Stomach (tissue), 4 donors: Measurements from ENCODE around the gene FAM20B.

ENCODE experiments used
- EP300 ChIP-seq: sonication (generic); formaldehyde crosslinking; IDR thresholded peaks from one replicate; pipeline ENCODE4 v1.6.1; 2017; ENCODE audit warnings: antibody characterized with exemption
- POLR2A ChIP-seq, 4 donors: fragments of 450-650 bp; IDR thresholded peaks; one replicate each; pipeline ENCODE4 v1.6.1; 2016; ENCODE audit warnings: antibody characterized with exemption in 4 of 4, control low read depth in 2 of 4, mild to moderate bottlenecking in 1 of 4, moderate library complexity in 1 of 4
- POLR2AphosphoS5 ChIP-seq, 3 donors: sonication (generic); formaldehyde crosslinking; IDR thresholded peaks; one replicate each; pipeline ENCODE4 v1.6.1; 2016; ENCODE audit warnings: antibody characterized with exemption in 3 of 3
- TF ChIP-seq, protein P1 (sequence below), 7 experiments: fragments of 450-650 bp in 4 of 7; fragments of 200-600 bp in 3 of 7; sonication (generic) in 3 of 7; IDR thresholded peaks; one replicate each; pipeline ENCODE4 v1.5.1; 2016 to 2019; ENCODE audit warnings: antibody characterized with exemption in 7 of 7, control low read depth in 2 of 7, mild to moderate bottlenecking in 1 of 7

- no peak for TF ChIP-seq POLR2A (IDR thresholded peaks at IDR 0.05)
- TF ChIP-seq, protein P1, sequence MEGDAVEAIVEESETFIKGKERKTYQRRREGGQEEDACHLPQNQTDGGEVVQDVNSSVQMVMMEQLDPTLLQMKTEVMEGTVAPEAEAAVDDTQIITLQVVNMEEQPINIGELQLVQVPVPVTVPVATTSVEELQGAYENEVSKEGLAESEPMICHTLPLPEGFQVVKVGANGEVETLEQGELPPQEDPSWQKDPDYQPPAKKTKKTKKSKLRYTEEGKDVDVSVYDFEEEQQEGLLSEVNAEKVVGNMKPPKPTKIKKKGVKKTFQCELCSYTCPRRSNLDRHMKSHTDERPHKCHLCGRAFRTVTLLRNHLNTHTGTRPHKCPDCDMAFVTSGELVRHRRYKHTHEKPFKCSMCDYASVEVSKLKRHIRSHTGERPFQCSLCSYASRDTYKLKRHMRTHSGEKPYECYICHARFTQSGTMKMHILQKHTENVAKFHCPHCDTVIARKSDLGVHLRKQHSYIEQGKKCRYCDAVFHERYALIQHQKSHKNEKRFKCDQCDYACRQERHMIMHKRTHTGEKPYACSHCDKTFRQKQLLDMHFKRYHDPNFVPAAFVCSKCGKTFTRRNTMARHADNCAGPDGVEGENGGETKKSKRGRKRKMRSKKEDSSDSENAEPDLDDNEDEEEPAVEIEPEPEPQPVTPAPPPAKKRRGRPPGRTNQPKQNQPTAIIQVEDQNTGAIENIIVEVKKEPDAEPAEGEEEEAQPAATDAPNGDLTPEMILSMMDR (IDR thresholded peaks at IDR 0.05), result no peak
- no peak for TF ChIP-seq EP300
- no peak for TF ChIP-seq POLR2AphosphoS5 (IDR thresholded peaks at IDR 0.05)
Measured at GRCh38 chr1:179094818-179095217, 69.1 kb downstream of the FAM20B start.
